ENCODE data around the gene NPRL2.

- TF ChIP-seq POLR2AphosphoS5 (IDR thresholded peaks at IDR 0.05; ENCODE audit: low read depth, low read length), result peak; percentile 40; the same call in 1 of the 2 replicates
- TF ChIP-seq, protein P1, sequence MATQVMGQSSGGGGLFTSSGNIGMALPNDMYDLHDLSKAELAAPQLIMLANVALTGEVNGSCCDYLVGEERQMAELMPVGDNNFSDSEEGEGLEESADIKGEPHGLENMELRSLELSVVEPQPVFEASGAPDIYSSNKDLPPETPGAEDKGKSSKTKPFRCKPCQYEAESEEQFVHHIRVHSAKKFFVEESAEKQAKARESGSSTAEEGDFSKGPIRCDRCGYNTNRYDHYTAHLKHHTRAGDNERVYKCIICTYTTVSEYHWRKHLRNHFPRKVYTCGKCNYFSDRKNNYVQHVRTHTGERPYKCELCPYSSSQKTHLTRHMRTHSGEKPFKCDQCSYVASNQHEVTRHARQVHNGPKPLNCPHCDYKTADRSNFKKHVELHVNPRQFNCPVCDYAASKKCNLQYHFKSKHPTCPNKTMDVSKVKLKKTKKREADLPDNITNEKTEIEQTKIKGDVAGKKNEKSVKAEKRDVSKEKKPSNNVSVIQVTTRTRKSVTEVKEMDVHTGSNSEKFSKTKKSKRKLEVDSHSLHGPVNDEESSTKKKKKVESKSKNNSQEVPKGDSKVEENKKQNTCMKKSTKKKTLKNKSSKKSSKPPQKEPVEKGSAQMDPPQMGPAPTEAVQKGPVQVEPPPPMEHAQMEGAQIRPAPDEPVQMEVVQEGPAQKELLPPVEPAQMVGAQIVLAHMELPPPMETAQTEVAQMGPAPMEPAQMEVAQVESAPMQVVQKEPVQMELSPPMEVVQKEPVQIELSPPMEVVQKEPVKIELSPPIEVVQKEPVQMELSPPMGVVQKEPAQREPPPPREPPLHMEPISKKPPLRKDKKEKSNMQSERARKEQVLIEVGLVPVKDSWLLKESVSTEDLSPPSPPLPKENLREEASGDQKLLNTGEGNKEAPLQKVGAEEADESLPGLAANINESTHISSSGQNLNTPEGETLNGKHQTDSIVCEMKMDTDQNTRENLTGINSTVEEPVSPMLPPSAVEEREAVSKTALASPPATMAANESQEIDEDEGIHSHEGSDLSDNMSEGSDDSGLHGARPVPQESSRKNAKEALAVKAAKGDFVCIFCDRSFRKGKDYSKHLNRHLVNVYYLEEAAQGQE (IDR thresholded peaks at IDR 0.05; ENCODE audit: insufficient read depth in 1 of 2, low read depth in 2 of 2, low read length in 2 of 2), result no peak
- TF ChIP-seq TAF1 (IDR thresholded peaks at IDR 0.05; ENCODE audit: borderline replicate concordance, insufficient read depth, low read length), result no peak
- no peak for TF ChIP-seq FOXP2 (optimal IDR thresholded peaks at IDR 0.05; ENCODE audit: borderline replicate concordance, extremely low read depth, extremely low read length, insufficient read depth)
These were observed 47.4 kb downstream of the NPRL2 start, which contains the start of gene HYAL1 for GRCh38 chr3:50303013-50303815.

Data from PFSK-1 (cell line).